Upper lobe of right lung (tissue), 1 donor: Measurements from ENCODE around the gene BMP10. TPM values are rescaled to one million over a fixed set of nuclear protein-coding genes. Genes with fewer than 3 reads are reported as not detected.

Experiments
- ATAC-seq: fragments of 200-7000 bp; cut with Tn5 transposase; one replicate; pipeline ENCODE4 v1.9.1; 2020; ENCODE audit warnings: mild to moderate bottlenecking, moderate library complexity
- DNase-seq: peaks from one replicate; pipeline ENCODE4 v3.0.0-alpha.2; 2020
- H3K27ac ChIP-seq: fragments of 200-600 bp; one replicate; pipeline ENCODE4 v1.8.0; 2022
- H3K27me3 ChIP-seq: fragments of 200-600 bp; one replicate; pipeline ENCODE4 v1.8.0; 2022; ENCODE audit warnings: mild to moderate bottlenecking
- H3K36me3 ChIP-seq: fragments of 200-600 bp; one replicate; pipeline ENCODE4 v1.8.0; 2022
- H3K4me1 ChIP-seq: fragments of 200-600 bp; one replicate; pipeline ENCODE4 v1.8.0; 2022
- H3K4me3 ChIP-seq: fragments of 200-600 bp; one replicate; pipeline ENCODE4 v1.8.0; 2022; ENCODE audit warnings: mild to moderate bottlenecking
- H3K9me3 ChIP-seq: fragments of 200-600 bp; one replicate; pipeline ENCODE4 v1.8.0; 2022
- CTCF ChIP-seq: fragments of 200-600 bp; IDR thresholded peaks from one replicate; pipeline ENCODE4 v1.8.0; 2022; ENCODE audit warnings: antibody characterized with exemption
- intact Hi-C: fragments of 100-400 bp; cut with DNase I; formaldehyde crosslinking; loops from one replicate; pipeline ENCODE4 v1.11.0; 2022
- total RNA-seq: library from RNA; stranded (reverse); fragmentation: NEBNext Ultra II Directional; extraction: Animal tissue kit (Norgen Biotek cat#: 25700); gene quantifications from one replicate; pipeline ENCODE4 v1.2.1, GENCODE V29; 2021
- donor health status: DM: no; HTN: yes; CAD: no; lungs with severe emphysema.

The BMP10 gene
- total RNA-seq, 1 donor from 2014 or later = 1.4 TPM

DNA sequence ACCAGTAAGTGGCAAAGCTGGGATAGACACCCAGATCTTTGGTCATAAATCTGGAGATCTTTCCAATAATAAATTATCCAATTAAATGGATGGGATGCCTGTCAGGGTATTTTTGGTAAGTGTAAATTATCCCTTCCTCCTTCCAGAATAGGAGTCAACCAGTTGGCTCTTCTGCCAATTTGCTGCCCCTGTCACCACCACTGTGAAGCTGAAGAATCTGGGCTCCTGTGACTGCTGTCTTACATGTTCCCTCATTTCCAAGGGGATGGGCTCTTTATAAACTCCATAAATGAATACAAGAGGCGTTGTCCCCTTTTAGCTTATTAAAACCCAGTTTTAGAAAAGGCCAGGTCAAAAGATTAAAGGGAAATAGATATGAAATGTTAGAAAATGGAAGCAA is 17.8 kb upstream of the BMP10 start:
- no peak for DNase-seq
- no peak overlapping the region for H3K4me3 ChIP-seq
- ATAC-seq = no peak
- no peak for TF ChIP-seq CTCF
- H3K27me3 ChIP-seq = no peaks in the 10 kb centered on the region
- H3K4me1 ChIP-seq = no peaks in the 10 kb centered on the region
- H3K9me3 ChIP-seq = no peaks in the 10 kb centered on the region
- H3K27ac ChIP-seq = no peak overlapping the region
- no peaks in the 10 kb centered on the region for H3K36me3 ChIP-seq
- intact Hi-C loops = no loop called here

DNA sequence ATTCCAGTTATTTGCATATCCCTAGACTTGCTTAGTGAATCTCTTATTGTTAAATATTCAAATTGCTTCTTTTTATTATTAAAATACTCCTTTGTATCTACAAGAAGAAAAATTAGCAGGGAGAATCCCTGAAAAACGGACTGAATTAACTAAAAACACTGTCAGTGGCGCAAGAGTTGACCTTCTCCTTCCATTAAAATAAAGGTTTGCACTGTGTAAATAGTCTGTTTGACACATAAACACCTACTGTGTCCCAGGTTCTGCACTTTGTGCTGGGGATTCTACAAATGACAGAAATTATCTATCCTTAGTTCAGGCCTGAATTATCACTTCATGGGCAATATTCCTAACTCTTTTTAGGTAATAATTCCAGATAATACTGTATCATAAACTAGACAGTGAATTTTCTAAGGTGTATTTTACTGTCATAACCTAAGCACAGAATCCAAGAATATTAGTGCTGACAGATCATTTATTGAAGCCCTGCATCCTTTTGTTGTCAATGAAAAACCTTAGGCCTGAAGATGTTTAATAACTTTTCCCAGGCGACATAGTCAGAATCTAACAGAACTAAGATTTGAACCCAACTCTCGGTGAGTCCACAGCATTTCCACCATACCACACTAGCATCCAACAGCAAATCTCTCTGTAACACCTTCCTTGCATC is 17.0 kb upstream of the BMP10 start:
- intact Hi-C loops = no loop called here
- Histone ChIP-seq H3K27me3 (no peaks in the 10 kb centered on the region), H3K36me3 (no peaks in the 10 kb centered on the region), H3K27ac (no peak overlapping the region), H3K4me3 (no peak overlapping the region), H3K4me1 (no peaks in the 10 kb centered on the region), H3K9me3 (no peaks in the 10 kb centered on the region)
- no peak for ATAC-seq
- TF ChIP-seq CTCF = no peak
- DNase-seq = no peak

DNA sequence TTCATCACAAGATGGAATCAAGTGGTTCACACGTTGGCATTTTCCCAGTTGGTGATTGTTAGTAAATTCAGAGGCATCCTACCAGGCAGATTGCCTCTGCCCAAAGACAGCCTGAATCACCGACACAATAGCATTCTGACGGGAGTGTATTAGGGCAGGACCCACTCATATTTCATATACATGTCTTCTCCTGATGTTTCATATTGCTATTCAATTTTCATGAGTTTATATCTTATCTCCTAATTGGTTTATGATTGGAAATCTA is 14.5 kb upstream of the BMP10 start:
- DNase-seq (no peak), ATAC-seq (no peak)
- TF ChIP-seq CTCF = no peak
- intact Hi-C loops = no loop called here
- Histone ChIP-seq H3K36me3 (no peaks in the 10 kb centered on the region), H3K9me3 (no peaks in the 10 kb centered on the region), H3K27me3 (no peaks in the 10 kb centered on the region), H3K4me3 (no peak overlapping the region), H3K4me1 (no peaks in the 10 kb centered on the region), H3K27ac (no peak overlapping the region)

DNA sequence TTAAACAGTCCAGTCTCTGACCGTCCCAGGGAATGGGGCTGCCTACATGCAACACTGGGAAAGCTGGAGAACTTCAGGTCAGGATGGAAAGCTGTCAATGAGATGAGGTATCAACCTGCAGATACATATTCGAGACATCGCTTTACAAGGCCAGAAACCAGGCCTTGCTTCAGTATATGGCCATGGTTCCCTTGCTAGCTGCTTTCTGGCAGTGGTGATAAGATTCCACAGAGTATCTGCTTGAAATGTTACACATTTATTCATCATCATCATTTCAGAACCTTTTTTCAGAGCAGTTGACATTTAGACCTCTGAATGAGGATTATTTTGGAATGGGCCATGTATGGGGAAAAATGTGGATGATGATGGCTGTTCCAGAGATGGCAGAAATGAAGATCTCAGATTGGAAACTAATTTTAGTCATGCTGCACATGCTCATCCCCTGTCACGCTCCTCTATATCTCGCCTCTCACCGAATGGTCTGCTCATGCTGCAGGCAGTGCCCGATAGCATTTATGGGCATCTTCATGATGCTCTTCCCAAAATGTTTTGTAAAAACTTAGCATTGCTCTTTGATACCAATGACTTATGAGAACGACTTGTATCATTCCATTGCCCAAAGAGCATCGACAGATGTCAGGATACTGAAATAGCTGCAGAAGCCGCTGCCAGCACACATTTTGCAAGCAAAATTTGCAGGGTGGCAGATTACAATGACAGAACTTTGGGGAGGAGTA is 14.0 kb upstream of the BMP10 start:
- Histone ChIP-seq H3K27ac (no peak overlapping the region), H3K27me3 (no peaks in the 10 kb centered on the region), H3K36me3 (no peaks in the 10 kb centered on the region), H3K9me3 (no peaks in the 10 kb centered on the region), H3K4me1 (no peaks in the 10 kb centered on the region), H3K4me3 (no peak overlapping the region)
- intact Hi-C loops = no loop called here
- no peak for DNase-seq
- TF ChIP-seq CTCF = no peak
- no peak for ATAC-seq

DNA sequence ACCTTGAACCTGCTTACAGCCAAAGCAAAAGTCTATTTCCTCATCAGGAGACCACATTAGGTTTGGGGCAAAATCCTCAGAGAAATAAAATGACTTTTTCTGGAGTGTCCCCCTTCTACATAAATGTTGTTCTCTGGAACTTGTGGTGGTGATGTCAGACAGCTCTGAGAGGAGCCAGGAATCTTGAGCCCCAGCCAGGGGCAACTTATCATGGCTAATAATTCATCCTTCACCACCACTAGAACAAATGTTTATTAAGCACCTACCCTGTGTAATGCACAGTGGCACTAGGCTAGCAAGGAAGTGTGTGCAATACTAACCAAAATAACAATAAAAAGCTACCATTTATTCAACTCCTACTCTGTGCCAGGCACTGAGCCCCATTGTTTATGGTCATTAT is 9.0 kb upstream of the BMP10 start:
- no peak for TF ChIP-seq CTCF
- DNase-seq (no peak), ATAC-seq (no peak)
- Histone ChIP-seq H3K27me3 (no peaks in the 10 kb centered on the region), H3K27ac (no peak overlapping the region), H3K4me3 (no peak overlapping the region), H3K4me1 (no peaks in the 10 kb centered on the region), H3K36me3 (no peaks in the 10 kb centered on the region), H3K9me3 (no peaks in the 10 kb centered on the region)
- intact Hi-C loops = no loop called here
